T-helper 2 cell treated with Interferon-gamma antibody and Interleukin-4, amounts not matched to agents 100 ng/mL and 5 ng/mL, for 36 hours (primary cell): ENCODE measurements around the gene PARD3B. TPM values are rescaled to one million over a fixed set of nuclear protein-coding genes. Genes with fewer than 3 reads are reported as not detected.

ENCODE experiments used
- intact Hi-C: fragments of 100-400 bp; cut with micrococcal nuclease; formaldehyde crosslinking; loops from one replicate; pipeline ENCODE4 v1.15.1; 2023
- total RNA-seq: library from RNA; stranded (reverse); gene quantifications from 2 replicates; pipeline ENCODE4 v1.2.3, GENCODE V29; 2022

The PARD3B gene
- total RNA-seq = 1.6 and 1.7 TPM in 2 replicates

GRCh38 chr2:204544961-204545860 lies at the start of gene PARD3B:
Gene PARD3B, plus strand, starts transcription at chr2:204545475. Its CDS starts 525 bp downstream, at chr2:204546000.
- intact Hi-C loops = no loop called here

- intact Hi-C loops = no loop called here
These were observed 48.5 kb upstream of the PARD3B start for GRCh38 chr2:204496779-204497178.

- intact Hi-C loops = no loop called here
These were observed 47.4 kb upstream of the PARD3B start for GRCh38 chr2:204497855-204498254.

- intact Hi-C loops = no loop called here
These were observed 47.0 kb upstream of the PARD3B start for GRCh38 chr2:204498291-204498690.

- intact Hi-C loops = no loop called here
These were observed 41.4 kb upstream of the PARD3B start for GRCh38 chr2:204503869-204504268.

GRCh38 chr2:204504594-204504993 lies 40.7 kb upstream of the PARD3B start:
- intact Hi-C loops = no loop called here

GRCh38 chr2:204505488-204505887 lies 39.8 kb upstream of the PARD3B start:
- intact Hi-C loops = no loop called here

- intact Hi-C loops = no loop called here
These were observed 39.3 kb upstream of the PARD3B start for GRCh38 chr2:204505946-204506345.

GRCh38 chr2:204507636-204508035 lies 37.6 kb upstream of the PARD3B start:
- intact Hi-C loops = no loop called here

GRCh38 chr2:204510709-204511420 lies 34.4 kb upstream of the PARD3B start:
- intact Hi-C loops = no loop called here

- intact Hi-C loops = no loop called here
These were observed 30.8 kb upstream of the PARD3B start for GRCh38 chr2:204514439-204514838.

GRCh38 chr2:204515416-204515815 lies 29.9 kb upstream of the PARD3B start:
- intact Hi-C loops = no loop called here

- intact Hi-C loops = no loop called here
These were observed 28.1 kb upstream of the PARD3B start for GRCh38 chr2:204517154-204517553.

- intact Hi-C loops = no loop called here
These were observed 15.3 kb upstream of the PARD3B start for GRCh38 chr2:204529795-204530463.

GRCh38 chr2:204530464-204530805 lies 14.8 kb upstream of the PARD3B start:
- intact Hi-C loops = no loop called here

GRCh38 chr2:204533629-204534370 lies 11.5 kb upstream of the PARD3B start:
- intact Hi-C loops = no loop called here

- intact Hi-C loops = no loop called here
These were observed 9.9 kb upstream of the PARD3B start for GRCh38 chr2:204535356-204535755.

GRCh38 chr2:204535764-204536163 lies 9.5 kb upstream of the PARD3B start:
- intact Hi-C loops = no loop called here

GRCh38 chr2:204538182-204539018 lies 6.9 kb upstream of the PARD3B start:
- intact Hi-C loops = no loop called here

GRCh38 chr2:204539019-204539385 lies 6.3 kb upstream of the PARD3B start:
- intact Hi-C loops = no loop called here
